NCI-H69 (cell line): Measurements from ENCODE around the gene CPAMD8.
"Not testable (repeated sequence)": the region's sequence is repeated elsewhere in the genome, so short reads cannot be mapped to it uniquely, and the experiment has no call there.

Source experiments
- DNase-seq: peaks from one replicate; lab custom pipeline; 2025; lab: John Stamatoyannopoulos, UW

The CPAMD8 gene

DNA sequence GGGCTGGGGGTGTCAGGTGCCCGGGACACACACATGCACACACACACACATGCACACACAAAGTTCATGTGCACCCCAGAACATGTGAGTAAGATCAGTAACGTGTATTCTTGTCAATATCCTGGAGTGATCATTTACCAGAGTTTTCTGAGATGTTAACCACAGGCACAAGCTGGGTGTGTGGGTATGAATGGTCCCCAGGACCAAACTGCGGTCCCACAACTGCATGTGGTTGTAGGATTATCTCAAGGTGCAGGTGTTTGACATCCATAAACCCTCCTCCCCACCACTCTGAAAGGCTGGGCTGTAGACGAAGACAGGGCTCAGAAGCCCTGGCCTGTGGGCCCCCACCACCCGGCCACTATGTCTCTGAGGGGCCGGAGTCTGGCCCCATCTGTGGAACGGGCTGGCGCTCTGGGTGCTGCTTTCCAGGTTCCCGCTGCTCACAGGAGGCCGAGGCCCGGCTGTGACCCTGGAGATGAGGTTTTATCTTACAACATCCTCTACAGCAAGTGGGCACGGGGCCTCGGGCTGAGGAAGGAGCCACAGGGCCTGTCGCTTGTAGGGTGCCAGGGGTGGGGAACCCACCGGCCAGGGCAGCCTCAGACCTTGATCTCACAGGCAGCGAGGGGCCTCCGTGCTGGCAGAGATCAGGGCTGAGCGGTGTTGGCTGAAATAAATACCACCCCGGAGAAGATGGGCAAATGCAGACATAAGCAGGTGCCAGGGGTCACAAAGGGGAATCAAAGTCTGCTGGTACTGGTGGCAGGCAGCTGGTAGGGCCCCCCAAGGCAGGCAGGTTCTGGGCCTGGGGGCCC lies 133.5 kb downstream of the CPAMD8 start:
- no peak for DNase-seq

DNA sequence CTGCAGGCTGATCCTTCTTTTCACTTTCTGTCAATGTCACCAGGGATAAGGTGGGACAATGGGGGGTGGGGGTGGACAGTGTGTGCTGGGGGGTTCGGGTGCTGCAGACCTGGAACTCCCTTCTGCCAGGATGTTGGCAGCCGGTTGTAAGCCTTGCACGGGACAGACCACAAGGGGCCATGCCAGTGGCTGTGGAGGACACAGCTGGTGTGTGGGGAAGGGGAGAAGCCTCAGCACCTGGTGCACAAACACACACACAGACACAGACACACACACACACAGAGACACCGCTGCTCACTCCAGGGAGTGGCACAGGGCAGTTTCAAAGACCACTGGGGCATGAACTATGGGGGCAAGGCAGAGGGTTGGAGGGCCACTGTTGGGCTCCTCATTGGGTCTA lies 134.2 kb downstream of the CPAMD8 start:
- no peak for DNase-seq

DNA sequence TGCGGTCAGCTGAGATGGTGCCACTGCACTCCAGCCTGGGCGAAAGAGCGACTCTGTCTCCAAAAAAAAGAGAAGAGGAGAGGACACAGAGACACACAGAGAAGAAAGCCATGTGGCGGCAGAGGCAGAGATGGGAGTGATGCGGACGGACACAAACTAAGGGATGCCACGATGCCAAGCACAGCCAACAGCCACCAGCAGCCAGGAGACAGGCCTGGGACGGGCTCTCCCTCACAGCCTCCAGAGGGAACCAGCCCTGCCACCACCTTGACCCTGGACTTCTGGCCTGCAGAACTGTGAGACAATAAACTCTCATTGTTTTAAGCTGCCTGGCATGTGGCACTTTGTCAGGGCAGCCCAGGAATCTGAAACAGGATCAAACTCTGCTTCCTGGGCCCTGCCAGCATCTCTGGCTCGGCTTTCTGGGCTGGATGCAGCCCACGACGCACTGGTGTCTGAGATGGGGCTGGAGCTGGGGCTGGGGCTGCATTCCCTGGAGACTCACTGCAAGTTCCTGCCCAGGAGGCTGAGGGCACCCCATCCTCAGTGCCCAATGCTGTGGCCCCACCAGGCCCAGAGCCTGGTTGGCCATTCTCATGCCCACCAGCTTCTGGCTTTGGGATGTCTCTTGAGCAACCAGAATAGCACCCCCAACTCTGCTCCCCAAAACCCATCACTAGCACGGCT lies 134.8 kb downstream of the CPAMD8 start:
- no peak for DNase-seq

DNA sequence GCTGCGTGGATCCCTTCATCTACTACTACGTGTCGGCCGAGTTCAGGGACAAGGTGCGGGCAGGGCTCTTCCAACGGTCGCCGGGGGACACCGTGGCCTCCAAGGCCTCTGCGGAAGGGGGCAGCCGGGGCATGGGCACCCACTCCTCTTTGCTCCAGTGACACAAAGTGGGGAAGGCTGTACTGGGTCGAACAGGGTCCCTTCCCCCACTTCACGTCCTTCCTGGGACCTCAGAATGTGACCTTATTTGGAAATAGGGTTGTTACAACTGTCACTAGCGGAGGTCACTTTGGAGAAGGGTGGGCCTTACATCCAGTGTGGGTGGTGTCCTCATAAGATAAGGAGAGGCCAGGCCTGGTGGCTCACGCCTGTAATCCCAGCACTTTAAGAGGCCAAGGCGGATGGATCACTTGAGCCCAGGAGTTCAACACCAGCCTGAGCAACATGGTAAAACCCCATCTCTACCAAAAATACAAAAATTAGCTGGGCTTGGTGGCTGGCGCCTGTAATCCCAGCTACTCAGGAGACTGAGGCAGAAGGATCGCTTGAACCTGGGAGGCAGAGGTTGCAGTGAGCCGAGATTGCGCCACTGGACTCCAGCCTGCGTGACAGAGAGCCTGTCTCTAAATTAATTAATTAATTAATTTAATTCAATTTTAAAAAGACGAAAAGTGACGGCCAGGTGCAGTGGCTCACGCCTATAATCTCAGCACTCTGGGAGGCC lies 136.0 kb downstream of the CPAMD8 start:
- no peak for DNase-seq

DNA sequence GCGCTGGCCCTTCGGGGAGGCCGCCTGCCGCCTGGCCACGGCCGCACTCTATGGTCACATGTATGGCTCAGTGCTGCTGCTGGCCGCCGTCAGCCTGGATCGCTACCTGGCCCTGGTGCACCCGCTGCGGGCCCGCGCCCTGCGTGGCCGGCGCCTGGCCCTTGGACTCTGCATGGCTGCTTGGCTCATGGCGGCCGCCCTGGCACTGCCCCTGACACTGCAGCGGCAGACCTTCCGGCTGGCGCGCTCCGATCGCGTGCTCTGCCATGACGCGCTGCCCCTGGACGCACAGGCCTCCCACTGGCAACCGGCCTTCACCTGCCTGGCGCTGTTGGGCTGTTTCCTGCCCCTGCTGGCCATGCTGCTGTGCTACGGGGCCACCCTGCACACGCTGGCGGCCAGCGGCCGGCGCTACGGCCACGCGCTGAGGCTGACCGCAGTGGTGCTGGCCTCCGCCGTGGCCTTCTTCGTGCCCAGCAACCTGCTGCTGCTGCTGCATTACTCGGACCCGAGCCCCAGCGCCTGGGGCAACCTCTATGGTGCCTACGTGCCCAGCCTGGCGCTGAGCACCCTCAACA lies 136.6 kb downstream of the CPAMD8 start:
- DNase-seq = peak; percentile 52

DNA sequence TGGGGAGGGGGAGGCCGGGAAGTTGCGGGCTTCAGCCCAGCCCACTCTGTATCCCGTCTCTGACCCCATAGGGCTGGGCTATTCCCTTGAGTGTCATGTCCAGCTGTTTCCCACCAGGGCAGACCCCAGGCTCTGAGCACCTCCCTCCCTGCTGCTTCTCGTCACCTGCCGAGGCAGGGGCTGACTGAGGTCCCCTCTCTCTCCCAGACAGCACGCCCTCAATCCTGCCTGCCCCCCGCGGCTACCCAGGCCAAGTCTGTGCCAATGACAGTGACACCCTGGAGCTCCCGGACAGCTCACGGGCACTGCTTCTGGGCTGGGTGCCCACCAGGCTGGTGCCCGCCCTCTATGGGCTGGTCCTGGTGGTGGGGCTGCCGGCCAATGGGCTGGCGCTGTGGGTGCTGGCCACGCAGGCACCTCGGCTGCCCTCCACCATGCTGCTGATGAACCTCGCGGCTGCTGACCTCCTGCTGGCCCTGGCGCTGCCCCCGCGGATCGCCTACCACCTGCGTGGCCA lies 137.2 kb downstream of the CPAMD8 start:
- peak; percentile 68 for DNase-seq

DNA sequence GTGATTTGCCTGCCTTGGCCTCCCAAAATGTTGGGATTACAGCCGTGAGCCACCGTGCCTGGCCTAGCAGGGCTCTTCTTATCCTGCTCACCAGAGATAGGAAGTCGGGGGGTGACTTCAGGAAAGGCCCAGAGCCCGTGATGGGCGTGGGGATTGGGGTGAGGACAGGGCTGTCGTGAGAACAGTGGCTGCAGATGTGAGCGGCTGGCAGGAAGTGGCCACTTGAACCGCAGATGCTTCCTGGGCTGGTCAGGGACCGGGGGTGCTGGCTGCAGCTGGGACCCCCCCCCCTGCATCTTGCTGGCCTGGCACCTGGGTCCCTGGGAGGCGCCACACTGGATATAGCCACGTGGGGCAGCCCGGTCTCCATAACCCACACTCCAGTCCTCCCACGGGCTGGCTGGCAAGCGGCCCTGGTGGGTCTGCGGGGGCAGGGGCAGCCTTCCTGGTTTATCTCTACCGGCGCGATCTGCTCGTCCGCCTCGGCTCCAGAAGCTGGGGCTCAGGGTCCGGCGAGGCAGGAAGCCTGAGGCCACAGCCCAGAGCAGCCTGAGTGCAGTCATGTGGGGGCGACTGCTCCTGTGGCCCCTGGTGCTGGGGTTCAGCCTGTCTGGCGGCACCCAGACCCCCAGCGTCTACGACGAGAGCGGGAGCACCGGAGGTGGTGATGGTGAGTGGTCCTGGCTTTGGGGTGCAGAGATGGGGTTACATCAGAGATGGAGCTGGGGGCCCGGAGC lies 137.8 kb downstream of the CPAMD8 start, which contains the start of gene F2RL3:
F2RL3 (plus strand) TSS at position 371 of the 737 bp plus-strand sequence; CDS start at position 562, 191 bp downstream.
- DNase-seq = no peak

DNA sequence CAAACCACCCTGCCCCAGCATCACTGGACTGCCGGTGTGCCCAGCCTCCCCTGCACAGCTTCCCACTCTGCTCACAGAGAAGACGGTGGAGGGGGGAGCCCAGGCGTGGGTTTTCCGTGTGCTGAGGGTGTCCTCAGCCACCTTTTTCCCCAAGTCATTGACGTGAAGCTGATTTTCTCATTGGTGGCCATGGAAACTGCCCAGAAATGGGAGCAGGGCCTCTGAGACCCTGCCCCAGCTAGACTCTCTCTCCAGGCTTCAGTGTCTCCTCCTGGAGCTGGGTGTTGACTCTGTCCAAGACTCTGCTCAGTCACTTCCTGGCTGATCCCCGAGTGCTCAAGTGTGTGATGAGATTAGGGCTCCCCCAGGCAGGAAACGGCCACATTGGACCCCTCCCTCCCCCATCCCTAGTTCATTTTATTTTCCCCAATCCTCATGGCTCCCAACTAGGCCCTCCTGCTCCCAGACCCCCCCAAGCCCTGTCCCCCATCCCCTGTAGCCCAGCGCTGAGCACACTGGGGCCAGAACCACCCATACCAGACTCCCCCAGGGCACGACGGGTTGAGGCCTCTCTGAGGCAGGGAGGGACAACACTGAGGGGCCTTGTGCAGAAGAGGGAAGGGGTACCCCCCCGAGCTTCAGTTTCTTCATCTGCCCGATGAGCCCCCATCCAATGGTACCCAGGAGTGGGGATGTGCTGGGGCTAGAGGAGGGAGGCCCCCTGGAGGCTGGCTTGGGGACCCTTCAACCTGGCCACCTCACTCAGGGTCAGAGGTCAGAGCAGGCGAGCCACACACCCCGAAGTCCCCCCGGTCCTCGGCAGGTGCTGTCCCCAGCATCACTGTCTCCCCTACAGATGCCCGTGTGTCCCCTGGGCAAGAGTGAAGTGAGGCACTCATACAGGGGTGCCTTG lies 139.0 kb downstream of the CPAMD8 start:
- DNase-seq = no peak

DNA sequence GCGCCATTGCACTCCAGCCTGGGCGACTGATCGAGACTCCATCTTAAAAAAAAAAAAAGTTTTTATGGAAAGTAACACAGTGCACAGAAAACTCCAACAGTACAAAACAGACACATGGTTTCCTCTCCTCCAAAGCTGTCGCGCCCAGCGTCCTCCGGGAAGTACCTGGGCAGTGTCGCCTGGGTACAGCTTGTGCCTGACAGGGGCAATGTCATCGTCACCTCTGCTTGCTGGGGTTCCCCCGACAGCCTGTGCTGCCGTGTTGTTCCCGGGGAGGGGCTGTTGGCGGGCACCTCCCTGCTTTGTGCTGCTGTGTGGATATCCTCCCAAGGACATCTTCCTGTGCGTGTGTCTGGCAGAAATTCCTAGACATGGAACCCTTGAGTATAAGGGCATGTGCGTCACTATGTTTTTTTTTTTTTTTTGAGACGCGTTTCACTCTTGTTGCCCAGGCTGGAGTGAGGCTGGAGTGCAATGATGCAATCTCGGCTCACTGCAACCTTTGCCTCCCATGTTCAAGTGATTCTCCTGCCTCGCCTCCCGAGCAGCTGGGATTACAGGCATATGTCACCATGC lies 140.2 kb downstream of the CPAMD8 start:
- no peak for DNase-seq

DNA sequence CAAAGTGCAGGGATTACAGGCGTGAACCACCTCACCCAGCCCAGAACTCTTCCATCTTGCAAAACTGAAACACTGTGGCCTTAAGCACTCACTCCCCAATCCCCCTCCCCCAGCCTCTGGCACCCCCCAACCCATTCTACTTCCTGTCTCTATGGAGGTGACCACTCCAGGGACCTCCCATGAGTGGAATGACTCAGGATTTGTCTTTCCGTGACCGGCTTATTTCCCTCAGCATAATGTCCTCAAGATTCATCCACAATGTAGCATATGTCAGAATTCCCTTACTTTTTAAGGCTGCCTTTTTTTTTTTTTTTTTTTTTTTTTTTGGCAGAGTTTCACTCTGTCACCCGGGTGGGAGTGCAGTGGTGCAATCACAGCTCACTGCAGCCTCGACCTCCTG lies 141.4 kb downstream of the CPAMD8 start:
- no peak for DNase-seq

DNA sequence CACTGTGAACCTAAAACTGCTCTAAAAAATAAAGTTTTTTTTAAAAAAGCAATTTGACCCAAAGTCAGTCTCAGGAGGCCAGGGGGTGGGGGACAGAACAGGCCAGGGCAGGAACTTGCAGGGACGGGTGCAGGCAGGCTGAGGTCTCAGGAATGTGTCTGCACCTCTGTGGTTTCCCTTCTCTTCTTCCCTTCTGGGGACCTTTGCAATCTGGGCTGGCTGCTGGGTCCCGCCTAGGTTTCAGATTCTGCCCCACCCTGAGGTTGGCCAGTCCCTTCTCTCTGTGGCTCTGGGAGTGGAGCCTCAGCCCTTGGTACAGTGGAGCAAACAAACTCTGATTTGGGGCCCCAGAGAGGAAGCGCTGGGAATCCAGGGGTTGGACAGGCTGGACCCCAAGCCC lies 143.1 kb downstream of the CPAMD8 start:
- no peak for DNase-seq

DNA sequence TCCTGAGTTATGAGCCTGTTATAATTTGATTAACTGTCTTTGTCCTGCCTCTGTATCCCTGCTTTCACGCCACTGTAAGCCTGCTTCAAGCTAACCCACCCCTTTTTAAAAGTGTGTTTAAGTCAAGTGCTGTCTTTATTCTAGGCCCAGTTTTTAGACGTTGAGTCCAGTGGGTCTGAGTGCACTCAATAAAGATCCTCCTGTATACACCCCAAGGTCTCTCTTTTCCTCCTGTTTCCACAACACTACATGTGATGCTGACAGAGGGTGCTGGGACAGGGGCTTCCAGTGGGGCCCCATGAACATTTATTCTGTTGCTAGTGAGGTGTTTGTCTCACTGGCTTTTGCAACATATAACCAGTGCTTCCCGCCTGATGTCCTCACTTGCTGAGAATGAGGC lies 144.5 kb downstream of the CPAMD8 start:
- DNase-seq = no peak

DNA sequence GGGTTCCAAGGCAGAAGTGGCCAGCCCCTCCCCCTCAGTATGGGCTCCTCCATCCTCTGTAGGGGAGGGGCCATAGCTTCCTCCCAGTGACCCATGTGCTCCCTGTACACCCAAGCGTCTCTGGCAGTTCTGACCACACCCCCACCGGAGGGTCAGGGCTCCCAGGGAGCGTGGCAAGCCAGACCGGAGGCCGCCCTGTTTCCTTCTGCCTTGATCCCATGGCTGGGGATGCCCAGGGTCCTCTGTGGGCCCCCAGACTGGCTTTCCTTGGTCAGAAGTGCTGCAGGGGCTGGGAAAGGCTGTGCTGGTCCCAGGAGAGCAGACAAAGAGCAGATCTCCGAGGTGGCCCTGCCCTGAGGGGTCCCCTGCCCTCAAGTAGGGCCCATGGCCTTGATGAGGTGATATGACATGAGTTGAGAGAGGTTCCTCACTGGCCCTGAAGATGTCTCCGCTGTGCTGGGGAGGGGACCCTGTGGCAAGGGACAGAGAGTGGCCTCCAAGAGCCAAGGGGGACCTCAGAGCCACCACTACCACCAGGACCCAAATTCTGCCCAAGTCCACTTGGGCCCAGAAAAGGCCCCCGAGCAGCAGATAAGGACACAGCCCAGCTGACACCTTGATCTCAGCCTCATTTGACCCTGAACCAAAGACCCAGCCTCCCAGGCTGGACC lies 145.6 kb downstream of the CPAMD8 start:
- DNase-seq = no peak

DNA sequence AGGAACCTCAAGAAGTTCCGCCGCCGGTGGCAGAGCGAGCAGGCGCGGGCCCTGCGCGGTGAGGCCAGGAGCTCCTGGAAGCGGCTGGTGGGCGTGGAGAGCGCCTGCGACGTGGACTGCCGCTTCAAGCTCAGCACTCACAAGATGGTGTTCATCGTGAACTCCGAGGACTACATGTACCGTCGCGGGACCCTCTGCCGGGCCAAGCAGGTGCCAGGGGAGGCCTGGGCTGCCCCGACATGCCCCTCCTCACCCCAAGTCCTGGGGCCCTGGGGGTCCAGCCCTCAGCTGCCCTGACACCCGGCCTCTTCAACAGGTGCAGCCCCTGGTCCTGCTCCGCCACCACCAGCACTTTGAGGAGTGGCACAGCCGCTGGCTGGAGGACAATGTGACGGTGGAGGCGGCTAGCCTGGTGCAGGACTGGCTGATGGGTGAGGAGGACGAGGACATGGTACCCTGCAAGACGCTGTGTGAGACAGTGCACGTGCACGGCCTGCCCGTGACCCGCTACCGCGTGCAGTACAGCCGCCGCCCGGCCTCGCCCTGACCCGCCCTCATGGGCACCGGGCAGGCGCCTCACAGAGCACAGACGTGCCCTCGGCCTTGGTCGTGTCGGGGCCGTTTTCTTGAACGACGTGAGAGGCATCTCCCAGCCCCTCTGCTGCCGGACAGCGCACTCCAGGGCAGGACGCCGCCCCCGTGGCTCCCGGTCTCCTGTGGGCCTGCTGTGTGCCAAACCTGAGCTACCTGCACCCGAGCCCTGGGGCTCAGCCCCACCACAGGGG lies 148.2 kb downstream of the CPAMD8 start:
- no peak for DNase-seq

DNA sequence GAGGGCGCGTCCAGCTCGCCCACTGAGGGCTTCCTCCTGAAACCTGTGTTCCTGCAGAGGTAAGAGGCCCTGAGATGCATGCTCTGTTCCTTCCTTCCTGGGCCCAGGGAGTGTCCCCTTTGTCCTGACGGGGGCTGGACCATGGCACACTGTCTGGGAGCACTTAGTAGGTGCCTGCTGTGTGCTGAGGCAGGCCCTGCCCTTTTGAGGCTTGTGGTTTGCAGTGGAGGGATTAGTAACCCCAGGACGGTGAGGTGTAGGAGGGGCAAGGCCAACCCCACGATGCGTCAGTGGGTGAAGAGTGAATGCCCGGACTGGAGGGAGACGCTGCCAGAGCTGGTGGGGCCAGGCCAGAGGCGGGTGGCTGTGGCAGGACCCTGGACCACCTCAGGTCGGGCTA lies 149.0 kb downstream of the CPAMD8 start:
- no peak for DNase-seq

DNA sequence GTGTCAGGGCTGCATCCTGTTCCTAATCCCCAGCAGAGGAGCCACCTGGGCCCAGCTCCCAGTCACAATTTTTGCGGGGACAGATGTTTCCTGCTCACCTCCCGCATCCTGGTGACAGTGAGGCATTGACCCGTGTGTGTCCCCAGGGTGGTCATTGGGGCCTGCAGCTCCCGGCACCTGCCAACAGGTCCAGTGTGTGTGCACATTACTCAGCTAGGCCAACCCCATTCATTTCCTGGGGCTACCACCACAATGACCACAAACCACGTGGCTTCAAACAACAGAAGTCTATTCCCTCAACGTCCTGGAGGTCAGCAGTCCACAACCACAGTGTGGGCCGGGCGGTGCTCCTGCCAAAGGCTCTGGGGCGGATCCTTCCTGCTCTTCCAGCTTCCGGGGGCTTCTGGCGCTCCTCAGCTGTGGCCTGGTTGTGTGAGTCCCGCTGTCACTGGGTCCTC lies 149.7 kb downstream of the CPAMD8 start:
- no peak for DNase-seq

DNA sequence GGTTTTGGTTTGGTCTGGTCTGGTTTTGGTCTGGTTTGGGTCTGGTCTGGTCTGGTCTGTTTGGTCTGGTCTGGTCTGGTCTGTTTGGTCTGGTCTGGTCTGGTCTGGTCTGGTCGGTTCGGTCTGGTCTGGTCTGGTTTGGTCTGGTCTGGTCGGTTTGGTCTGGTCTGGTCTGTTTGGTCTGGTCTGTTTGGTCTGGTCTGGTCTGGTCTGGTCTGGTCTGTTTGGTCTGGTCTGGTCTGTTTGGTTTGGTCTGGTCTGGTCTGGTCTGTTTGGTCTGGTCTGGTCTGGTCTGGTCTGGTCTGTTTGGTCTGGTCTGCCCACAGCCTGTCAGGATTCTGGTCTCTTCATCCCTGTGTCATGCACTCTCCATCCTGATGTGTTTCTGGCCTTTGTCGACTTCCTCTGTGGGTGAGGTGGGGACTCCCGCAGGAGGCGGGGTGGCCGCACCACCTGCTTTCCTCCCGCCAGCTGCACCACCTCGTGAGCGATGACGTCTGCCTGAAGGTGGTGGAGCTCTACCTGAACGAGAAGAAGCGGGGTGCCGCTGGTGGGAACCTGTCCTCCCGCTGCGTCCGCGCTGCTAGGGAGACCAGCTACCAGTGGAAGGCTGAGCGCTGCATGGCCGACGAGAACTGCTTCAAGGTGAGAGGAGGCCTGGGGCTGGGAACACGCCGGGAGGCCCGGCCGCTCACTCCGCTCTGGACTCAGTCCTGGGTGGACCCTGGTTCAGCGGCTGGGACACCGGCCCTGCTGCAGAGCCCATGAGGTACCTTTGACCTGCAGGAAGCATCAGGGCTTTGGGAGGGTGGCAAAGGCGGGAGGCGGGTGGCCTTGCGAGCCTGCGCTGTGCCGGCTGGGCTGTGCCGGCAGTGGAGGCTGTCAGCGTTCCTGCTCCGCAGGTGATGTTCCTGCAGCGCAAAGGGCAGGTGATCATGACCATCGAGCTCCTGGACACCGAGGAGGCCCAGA lies 150.7 kb downstream of the CPAMD8 start:
- no peak for DNase-seq

DNA sequence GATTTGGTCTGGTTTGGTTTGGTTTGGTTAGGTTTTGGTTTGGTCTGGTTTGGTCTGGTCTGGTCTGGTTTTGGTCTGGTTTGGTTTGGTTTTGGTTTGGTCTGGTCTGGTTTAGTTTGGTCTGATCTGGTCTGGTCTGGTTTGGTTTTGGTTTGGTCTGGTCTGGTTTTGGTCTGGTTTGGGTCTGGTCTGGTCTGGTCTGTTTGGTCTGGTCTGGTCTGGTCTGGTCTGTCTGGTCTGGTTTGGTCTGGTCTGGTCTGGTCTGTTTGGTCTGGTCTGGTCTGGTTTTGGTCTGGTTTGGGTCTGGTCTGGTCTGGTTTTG lies 151.7 kb downstream of the CPAMD8 start:
- not testable (repeated sequence) for DNase-seq
